ENCODE data around the gene NMUR2.
A peak's percentile ranks its signal among the peaks of the same experiment; 100 is the strongest.

The NMUR2 gene

DNA sequence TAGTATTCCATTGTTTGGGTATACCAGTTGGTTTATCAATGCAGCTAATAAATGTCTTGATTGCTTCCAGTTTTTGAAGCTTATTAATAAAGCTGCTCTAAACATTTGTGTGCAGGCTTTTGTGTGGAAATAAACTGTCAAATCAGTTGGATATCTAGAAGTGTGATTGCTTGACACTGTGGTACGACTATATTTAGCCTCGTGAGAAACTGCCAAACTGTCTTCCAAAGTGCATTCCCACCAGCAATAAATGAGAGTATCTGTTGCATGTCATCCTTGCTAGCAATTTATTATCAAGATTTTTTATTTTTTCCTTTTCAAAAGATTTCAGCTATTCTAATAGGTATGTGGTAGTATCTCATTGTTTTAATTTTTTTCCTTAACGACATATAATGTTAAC is 37.5 kb downstream of the NMUR2 start:
- DNase-seq, result no peak

DNA sequence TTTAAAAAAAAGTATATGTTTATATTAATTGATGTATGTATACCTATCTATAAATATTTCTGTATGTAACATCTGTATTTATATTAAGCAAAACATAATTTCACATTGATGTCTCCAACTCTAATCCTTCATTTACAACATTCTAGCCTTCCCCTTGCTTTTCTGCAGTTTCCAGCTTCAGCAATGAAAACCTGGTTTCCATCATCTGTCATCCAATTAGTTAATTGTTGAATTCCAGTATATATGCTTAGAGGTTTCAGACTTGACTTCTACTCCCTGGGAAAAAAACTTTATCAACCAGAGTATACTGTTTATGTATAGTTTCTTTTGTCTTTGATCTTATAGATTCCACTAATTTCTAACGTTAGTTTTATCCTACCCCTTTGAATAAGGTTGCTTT is 38.4 kb downstream of the NMUR2 start:
- DNase-seq, result no peak

DNA sequence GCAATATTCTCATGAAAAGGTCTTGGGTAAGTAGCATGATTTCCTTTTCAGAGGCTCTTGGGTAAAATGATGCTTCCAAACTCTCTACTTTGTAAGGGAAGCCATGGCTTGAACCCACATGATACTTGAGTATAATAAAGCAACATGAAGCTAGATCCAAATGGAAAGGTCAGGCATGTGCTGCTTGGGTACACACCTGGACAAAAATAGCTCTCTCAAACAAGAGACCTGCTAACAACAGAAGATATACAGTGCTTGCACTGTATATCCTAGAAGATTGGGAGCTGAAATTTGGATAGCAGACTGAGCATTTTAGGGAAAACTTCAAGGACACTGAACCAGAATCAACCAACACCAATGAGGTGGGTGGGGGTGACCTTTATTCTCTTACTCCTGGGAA is 40.2 kb downstream of the NMUR2 start:
- DNase-seq, result no peak

DNA sequence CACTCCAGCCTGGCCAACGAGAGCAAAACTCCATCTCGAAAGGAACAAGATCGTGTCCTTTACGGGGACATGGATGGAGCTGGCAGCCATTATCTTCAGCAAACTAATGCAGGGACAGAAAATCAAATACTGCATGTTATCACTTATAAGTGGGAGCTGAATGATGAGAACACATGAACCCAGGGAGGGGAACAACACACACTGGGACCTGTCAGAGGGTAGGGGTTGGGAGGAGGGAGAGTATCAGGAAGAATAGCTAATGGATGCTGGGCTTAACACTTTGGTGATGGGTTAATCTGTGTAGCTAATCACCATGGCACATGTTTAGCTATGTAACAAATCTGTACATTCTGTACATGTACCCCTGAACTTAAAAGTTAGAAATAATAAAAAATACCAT is 40.9 kb downstream of the NMUR2 start:
- no peak for DNase-seq

DNA sequence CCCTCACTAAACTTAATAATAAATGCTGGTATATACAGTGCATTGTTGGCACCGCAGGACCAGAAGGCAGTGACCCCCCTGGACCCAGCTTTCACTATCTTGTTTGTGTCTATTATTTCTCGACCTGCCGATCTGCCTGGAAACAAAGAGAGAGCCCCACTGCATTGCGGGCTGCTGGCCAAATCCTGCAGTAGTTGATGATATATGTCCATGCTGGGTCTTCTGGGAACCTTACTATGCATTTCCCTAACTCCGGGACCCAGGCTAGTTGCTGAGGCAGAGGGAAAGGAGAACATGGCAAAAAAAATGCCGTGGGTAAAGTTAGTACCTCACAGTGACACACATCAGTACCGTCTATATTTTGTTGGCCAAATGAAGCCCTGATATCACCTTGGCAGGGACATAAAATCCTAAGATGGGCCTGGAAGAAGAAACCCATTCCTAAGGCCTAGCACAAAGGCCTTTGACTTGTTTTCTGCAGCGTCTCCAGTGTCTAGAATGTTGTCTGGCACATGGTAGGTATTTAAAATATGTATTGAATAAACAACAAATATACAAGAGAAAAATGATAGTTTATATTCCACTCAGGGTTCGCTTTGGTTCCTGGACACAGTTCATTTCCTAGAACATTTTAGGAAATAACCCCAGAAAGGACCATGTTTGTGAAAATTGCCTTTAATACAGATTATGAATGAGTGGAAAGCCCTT is 46.1 kb downstream of the NMUR2 start:
- no peak for DNase-seq

- DNase-seq, result no peak
These were observed 48.6 kb downstream of the NMUR2 start for GRCh38 chr5:152356506-152356905.

DNA sequence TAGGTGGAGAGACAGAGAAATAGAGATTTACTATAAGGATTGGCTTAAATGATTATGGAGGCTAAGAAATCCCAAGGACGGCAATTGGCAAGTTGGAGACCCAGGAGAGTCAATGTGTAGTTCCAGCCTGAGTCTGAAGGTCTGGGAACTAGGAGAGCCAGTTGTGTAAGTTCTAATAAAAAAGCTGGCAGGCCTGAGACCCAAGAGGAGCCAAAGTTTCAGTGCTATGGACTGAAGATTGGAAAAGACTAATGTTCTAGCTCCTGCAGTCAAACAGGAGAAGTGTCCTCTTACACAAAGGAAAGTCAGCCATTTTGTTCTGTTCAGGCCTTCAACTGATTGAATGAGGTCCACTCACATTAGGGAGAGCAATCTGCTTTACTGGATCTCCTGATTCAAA is 50.0 kb downstream of the NMUR2 start:
- no peak for DNase-seq

DNA sequence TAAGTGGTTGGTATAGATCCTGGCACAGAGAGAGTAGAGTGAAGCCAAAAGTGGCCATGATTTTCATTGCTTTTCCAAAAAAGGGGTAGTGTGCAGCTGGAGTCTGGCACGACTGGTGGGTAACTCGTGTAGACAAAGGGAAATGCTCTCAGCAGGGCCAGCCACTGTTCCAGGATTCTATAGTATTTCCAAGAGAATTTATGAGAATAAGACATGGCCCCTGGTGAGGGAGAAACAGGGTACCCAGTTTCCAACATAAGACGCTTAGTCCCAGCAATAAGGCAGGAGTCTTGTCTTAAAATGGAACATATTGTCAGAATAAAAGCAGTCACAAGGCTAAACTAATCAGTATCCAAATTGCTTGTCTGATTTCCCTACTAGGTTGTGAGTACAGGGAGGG is 52.1 kb downstream of the NMUR2 start:
- DNase-seq, result no peak

GRCh38 chr5:152349683-152350526 is 55.2 kb downstream of the NMUR2 start:
- peak in 8 of 14 donors; percentile 0 to 27 (median 6) for DNase-seq
